Measurements from ENCODE around the gene CHCHD10. TPM values are rescaled to one million over a fixed set of nuclear protein-coding genes. Genes with fewer than 3 reads are reported as not detected.

The CHCHD10 gene
- total and polyA plus RNA-seq, 10 of the 15 experiments (the other 5 are each of a cell fraction or from before 2014, with no cell fraction given), result 13.2 to 241 (median 128) TPM

GRCh38 chr22:23750367-23750713, 17.4 kb downstream of the CHCHD10 start:
- TF ChIP-seq SP1 (IDR thresholded peaks at IDR 0.05; ENCODE audit: low read depth, low read length), result no peak
- no peak for TF ChIP-seq NFXL1 (IDR thresholded peaks at IDR 0.05; ENCODE audit: borderline replicate concordance)
- no peak for TF ChIP-seq POLR2AphosphoS2 (IDR thresholded peaks at IDR 0.05; ENCODE audit: low read depth, low read length)
- TF ChIP-seq CBFB (IDR thresholded peaks at IDR 0.05; ENCODE audit: low read depth), result no peak
- no peak for TF ChIP-seq MEF2A (IDR thresholded peaks at IDR 0.05; ENCODE audit: insufficient read depth, low read depth, low read length)
- no peak for TF ChIP-seq TAF1 (IDR thresholded peaks at IDR 0.05; ENCODE audit: borderline replicate concordance, low read depth, low read length)
- no peak for TF ChIP-seq PML (IDR thresholded peaks at IDR 0.05; ENCODE audit: low read length)
- TF ChIP-seq HSF1 (IDR thresholded peaks at IDR 0.05; ENCODE audit: low read depth, low read length), result no peak
- no peak for TF ChIP-seq SPI1 (IDR thresholded peaks at IDR 0.05; ENCODE audit: borderline replicate concordance, insufficient read depth, low read depth, low read length)
- TF ChIP-seq SIX5 (IDR thresholded peaks at IDR 0.05; ENCODE audit: low read depth, low read length, severe bottlenecking), result no peak
- TF ChIP-seq, protein P1, sequence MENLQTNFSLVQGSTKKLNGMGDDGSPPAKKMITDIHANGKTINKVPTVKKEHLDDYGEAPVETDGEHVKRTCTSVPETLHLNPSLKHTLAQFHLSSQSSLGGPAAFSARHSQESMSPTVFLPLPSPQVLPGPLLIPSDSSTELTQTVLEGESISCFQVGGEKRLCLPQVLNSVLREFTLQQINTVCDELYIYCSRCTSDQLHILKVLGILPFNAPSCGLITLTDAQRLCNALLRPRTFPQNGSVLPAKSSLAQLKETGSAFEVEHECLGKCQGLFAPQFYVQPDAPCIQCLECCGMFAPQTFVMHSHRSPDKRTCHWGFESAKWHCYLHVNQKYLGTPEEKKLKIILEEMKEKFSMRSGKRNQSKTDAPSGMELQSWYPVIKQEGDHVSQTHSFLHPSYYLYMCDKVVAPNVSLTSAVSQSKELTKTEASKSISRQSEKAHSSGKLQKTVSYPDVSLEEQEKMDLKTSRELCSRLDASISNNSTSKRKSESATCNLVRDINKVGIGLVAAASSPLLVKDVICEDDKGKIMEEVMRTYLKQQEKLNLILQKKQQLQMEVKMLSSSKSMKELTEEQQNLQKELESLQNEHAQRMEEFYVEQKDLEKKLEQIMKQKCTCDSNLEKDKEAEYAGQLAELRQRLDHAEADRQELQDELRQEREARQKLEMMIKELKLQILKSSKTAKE (IDR thresholded peaks at IDR 0.05; ENCODE audit: low read depth, poor library complexity, severe bottlenecking), result no peak
- no peak for TF ChIP-seq WRNIP1 (IDR thresholded peaks at IDR 0.05; ENCODE audit: borderline replicate concordance, low read depth, low read length)
- no peak for FAIRE-seq
- H3K4me3 ChIP-seq, result peak overlapping the region; percentile 81
- intact Hi-C loops (cut with micrococcal nuclease; ENCODE audit: unreplicated experiment) (loop anchor here (2.0 kb wide), 1 partner anchor 16 kb away; the partner anchor contains the start of gene CHCHD10), in situ Hi-C loops (cut with MboI) (no loop called here)
- H3K4me2 ChIP-seq (ENCODE audit: control insufficient read depth, insufficient read depth), result peak overlapping the region; percentile 73
- H3K36me3 ChIP-seq (ENCODE audit: control insufficient read depth in 2 of 2, insufficient read depth in 2 of 2, low read length in 1 of 2), result no peaks in the 10 kb centered on the region
- H3K9ac ChIP-seq (ENCODE audit: control insufficient read depth, insufficient read depth, low read length), result peak overlapping the region; percentile 42; the same call in 1 of the 2 replicates
- ChIA-PET POLR2A (interaction anchor here (1.6 kb wide), 1 partner anchor 34 kb away, joined by 12 read pairs; no protein-coding TSS in a partner anchor), SMC1A (ENCODE audit: uncharacterized antibody, unreplicated experiment) (interaction anchor here (0.7 to 1.3 kb wide), 2 partner anchors 97 to 107 kb away, joined by 3 read pairs; partner anchors contain the start of gene SLC2A11), RAD21 (ENCODE audit: unreplicated experiment) (interaction anchor here (1.0 to 1.4 kb wide), 3 partner anchors 13 to 37 kb away, joined by 4 to 7 read pairs (median 5); no protein-coding TSS in a partner anchor), CTCF (no interaction called here)
- no peaks in the 10 kb centered on the region for H3K9me3 ChIP-seq (replicated peaks; ENCODE audit: control insufficient read depth, insufficient read depth, low read length)
- no peak for ATAC-seq
- H4K20me1 ChIP-seq (ENCODE audit: control insufficient read depth, insufficient read depth), result no peaks in the 10 kb centered on the region
- peaks cover 30% of the 10 kb centered on the region for H3K4me1 ChIP-seq (ENCODE audit: control insufficient read depth, insufficient read depth, low read length)
- H2AFZ ChIP-seq (ENCODE audit: control insufficient read depth, low read depth, low read length), result peak overlapping the region; percentile 72
- H3K79me2 ChIP-seq (ENCODE audit: control insufficient read depth, insufficient read depth, low read length), result no peaks in the 10 kb centered on the region
- no TSS peak for BruUV-seq (replicated peaks)
- DNase-seq (ENCODE audit: low read depth, low spot score), result no peak
- WGBS (ENCODE audit: insufficient coverage, insufficient replicate concordance, low lambda C conversion rate, missing lambda C conversion rate), result 0% methylated on average over 5 of the region's 5 CpGs
- no peak overlapping the region for H3K27ac ChIP-seq (ENCODE audit: control insufficient read depth, insufficient read depth)
- H3K27me3 ChIP-seq (replicated peaks in 1 of 2; ENCODE audit: control insufficient read depth in 2 of 2, insufficient read depth in 2 of 2, low read length in 1 of 2), result no peaks in the 10 kb centered on the region

All from GM12878 (cell line).